GM19238 (cell line): Measurements from ENCODE around the gene BCL2L2.
A peak's percentile ranks its signal among the peaks of the same experiment; 100 is the strongest.
"Not testable (repeated sequence)": the region's sequence is repeated elsewhere in the genome, so short reads cannot be mapped to it uniquely, and the experiment has no call there.

Experiments
- DNase-seq: peaks from one replicate; pipeline ENCODE4 v3.0.0; 2011; ENCODE audit warnings: low spot score; ENCODE audit not compliant: insufficient read length

Gene BCL2L2

DNA sequence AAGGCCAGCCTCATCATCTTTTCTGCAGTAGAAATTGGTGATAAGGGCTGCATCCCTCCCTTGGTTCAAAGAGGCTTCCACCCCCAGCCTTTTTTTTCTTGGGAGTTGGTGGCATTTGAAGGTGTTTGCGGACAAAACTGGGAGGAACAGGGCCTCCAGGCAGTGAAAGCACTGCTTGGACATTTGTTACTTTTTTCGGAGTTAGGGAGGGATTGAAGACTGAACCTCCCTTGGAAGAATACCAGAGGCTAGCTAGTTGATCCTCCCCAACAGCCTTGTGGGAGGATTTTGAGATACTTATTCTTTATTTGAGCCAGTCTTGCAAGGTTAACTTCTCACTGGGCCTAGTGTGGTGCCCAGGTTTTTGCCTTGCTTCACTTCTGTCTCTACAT is 17.8 kb downstream of the BCL2L2 start:
- DNase-seq, result no peak

DNA sequence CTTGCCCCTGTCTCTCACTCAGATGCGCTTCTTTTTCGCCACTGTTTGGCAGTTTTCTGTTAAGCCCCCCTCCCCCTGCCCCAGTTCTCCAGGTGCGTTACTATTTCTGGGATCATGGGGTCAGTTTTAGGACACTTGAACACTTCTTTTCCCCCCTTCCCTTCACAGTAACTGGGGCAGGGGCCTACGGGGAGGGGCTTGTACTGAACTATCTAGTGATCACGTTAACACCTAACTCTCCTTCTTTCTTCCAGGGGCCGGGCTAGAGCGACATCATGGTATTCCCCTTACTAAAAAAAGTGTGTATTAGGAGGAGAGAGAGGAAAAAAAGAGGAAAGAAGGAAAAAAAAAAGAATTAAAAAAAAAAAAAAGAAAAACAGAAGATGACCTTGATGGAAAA is 18.4 kb downstream of the BCL2L2 start:
- no peak for DNase-seq

DNA sequence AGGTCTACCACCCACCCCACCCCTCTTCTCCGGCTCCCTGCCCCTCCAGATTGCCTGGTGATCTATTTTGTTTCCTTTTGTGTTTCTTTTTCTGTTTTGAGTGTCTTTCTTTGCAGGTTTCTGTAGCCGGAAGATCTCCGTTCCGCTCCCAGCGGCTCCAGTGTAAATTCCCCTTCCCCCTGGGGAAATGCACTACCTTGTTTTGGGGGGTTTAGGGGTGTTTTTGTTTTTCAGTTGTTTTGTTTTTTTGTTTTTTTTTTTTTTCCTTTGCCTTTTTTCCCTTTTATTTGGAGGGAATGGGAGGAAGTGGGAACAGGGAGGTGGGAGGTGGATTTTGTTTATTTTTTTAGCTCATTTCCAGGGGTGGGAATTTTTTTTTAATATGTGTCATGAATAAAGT is 19.1 kb downstream of the BCL2L2 start:
- DNase-seq, result not testable (repeated sequence)

DNA sequence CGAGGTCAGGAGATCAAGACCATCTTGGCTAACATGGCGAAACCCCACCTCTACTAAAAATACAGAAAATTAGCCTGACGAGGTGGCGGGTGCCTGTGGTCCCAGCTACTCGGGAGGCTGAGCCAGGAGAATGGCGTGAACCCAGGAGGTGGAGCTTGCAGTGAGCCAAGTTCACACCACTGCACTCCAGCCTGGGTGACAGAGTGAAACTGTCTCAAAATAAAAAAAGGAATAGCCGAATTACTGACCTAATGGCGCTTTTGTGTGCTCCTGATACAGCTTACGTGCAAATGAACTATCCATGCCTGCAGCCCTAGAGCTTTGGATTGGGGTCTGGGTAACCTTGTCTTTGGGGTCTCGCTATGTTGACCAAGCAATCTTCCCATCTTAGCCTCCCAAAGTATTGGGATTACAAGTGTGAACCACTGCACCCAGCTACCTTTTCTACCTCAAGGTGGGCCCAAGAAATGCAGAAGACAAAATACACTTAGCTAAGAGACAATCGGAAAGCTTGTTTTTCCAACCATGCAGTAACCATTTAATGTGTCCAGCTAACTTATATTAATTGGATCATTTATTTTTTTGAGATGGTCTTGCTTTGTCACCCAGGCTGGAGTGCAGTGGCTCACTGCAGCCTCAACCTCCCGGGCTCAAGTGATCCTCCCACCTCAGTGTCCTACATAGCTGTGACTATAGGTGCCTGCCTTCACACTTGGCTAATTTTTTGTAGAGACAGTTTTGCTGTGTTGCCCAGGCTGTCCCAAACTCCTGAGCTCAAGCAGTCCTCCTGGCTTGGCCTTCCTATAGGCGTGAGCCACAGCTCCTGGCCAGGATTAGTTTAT is 20.1 kb downstream of the BCL2L2 start:
- no peak for DNase-seq

DNA sequence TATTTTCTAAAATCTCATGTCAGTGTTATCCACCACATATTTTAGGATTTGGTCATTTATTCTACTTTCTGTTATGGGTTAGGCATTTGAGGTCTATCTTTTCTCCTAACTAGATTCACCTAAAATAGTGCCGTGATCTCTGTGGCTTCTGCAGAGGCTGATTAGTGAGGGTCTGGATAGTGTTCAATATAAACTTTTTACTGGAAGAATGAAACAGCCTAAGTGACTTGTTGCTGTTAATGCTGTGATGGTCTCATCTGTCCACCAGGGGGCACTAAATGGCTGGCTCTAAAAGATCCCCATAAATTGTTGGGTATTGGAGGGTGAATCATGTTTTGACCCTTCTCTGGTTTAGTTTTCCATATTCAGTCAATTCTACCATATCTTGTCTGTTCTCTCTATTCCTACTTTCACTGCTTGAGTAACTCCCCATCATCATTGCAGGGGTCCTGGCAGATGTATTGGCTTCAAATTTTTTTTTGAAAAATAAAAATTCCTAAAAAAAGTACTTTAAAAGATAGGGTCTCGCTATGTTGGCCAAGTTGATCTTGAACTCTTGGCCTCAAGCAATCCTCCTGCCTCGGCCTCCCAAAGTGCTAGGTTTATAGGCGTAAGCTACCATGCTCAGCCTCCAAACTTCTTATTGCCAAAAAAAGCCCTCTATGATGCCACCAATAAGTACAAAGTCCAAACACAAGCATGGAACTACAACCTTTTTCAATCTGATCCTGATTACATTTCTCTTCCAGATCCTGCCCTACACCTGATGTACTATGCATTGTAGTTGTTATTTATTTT is 21.5 kb downstream of the BCL2L2 start:
- peak; percentile 58 for DNase-seq

DNA sequence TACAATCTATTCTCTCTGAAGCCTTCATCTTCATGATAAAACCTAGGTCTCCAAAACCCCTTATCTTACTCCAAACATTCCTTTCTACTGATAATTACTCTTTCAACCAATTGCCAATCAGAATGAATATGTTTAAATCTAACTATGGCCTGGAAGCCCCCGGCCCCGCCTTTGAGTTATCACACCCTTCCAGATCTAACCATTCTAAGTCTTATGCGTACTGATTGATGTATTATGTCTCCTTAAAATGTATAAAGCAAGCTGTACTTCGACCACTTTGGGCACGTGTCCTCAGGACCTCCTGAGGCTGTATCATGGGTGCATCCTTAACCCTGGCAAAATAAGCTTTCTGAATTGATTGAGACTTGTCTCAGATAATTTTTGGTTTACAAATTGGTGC is 29.0 kb downstream of the BCL2L2 start:
- DNase-seq, result no peak

DNA sequence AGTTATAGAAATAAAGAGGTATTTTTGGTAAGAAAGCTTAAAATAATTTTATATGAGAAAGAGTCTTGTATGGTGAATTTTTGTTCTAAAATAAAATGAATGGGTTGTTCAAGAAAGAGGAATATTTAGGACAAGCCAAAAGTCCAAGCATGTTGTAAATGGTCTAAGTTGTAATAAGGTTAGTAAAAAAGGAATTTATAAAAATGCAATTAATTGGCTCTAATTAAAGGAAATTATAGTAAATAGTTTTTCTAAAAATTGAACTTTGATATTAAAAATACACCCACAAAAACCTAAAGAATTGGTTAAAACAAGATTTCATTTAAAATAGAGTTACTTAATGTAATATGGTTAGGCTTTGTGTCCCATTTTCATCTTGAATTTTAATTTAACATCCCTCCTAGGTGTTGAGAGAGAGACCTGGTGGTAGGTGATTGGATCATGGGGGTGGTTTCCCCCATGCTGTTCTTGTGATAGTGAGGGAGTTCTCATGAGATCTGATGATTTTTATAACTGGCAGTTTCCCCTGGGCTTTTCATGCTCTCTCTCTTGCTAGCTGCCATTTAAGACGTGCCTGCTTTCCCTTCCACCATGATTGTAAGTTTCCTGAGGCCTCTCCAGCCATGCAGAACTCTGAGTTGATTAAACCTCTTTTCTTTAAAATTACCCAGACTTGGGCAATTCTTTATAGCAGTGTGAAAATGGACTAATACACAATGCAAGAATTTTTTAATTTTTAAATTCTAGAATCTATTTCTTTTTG is 33.1 kb downstream of the BCL2L2 start:
- no peak for DNase-seq

DNA sequence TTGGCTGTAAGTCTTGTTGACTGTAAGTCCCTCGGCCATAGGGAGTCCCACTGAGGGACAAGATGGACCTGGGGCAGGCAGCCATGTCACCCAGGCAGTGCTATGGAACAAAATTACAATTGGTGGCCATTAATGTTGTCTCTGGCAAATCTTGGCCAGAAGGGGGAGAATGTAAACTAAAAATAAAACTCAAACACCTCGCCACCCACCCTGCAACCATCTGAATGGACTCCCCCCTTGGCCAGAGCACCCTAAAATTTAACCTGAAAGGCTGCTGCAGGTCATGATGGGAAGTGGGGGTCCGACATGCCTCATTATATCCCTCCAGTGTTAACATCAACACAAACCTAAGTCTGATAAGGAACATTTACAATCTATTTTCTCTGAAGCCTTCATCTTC is 37.8 kb downstream of the BCL2L2 start:
- no peak for DNase-seq

GRCh38 chr14:23345987-23346692 is 39.5 kb downstream of the BCL2L2 start:
- DNase-seq, result no peak

DNA sequence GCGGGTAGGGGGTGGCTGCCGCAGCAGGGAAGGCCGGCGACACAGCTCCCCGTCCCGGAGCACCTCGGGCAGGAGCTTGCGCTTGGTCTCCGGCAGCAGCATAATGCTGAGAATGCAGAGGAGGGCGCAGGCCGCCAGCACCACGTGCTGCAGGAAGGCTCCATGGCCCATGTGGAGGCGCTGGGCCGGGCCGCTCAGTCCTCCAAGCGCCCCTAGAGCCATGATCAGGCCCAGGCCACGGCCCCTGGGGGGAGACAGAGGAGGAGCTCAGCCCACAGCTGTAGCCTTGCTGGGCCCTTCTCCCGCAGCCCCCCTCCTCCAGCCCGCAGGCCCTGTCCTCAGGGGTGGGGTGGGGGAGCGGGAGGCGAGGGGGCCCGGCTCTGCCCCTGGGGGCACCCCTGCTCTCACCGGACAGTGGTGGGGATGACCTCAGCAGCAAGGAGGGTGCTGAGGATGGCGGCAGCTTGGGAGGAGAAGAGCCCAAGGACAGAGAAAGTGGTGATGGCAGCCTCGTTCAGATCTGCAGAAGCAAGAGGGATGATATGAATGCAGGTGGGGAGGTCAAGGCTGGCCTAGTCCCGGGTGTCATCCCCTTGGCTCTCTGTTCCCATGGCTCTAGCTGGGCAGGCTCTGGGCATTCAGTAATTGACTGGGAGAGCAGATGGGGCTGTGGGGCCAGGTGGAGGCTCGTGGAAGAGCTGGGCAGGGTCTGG is 40.2 kb downstream of the BCL2L2 start:
- DNase-seq, result no peak

DNA sequence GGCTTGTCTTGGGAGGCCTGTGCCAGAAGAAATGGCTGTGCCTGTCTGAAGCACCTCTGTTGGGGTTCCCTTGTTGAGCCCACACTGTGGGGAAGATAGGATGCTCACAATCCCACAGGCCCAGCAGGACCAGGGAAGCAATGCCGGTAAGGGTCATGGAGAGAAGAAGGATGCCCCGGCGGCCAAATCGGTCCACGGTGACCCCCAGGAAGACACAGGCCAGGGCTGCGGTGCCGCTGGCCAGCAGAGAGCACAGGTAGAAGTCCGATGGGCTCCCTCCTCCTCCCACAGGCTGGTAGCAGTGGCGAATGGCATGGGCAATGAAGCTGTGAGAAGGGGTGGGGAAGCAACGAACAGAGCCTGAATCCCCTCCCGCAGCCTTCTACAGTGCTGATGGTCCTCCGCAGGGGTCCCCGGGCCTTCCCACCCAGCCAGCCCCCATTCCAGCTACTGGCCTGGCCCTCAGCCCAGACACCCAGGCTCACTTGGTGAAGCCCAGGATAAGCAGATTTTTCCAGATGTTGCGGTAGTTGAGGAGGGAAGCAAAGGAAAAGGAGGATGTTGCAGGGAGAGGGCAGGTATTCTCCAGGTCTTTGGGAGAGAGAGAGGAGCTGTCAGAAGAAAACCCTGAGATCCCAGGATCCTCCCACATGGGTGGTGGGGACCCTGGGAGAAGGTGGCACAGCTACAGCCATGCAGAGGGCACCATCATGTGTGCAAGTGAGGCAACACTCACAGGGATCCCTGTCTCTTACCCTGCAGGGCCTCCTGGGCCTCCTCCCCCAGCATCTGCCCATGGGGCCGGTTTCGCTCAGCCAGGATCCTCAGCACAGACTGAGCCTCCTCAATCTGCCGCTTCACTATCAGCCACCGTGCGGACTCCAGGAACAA is 41.0 kb downstream of the BCL2L2 start:
- no peak for DNase-seq

DNA sequence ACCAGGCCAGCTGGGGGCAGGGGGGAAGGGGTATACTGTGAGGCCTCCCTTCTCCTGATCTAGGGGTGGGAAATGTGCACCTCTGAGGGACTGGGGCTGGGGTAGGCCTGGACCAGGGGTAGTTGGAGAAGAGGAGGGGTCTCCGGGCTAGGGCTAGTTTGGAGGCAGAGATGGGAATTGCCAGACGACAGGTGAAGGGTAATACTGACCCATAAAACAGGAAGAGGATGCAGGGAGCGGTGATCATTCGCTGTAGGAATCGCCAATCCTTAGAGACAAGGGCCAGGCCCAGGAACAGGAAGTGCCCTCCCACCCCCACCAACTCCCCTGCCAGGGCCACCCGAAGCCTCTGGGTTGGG is 41.6 kb downstream of the BCL2L2 start:
- DNase-seq, result no peak

GRCh38 chr14:23349156-23349845 is 42.7 kb downstream of the BCL2L2 start:
- DNase-seq, result no peak

- no peak for DNase-seq
Observed at GRCh38 chr14:23351681-23352505, 45.3 kb downstream of the BCL2L2 start.

DNA sequence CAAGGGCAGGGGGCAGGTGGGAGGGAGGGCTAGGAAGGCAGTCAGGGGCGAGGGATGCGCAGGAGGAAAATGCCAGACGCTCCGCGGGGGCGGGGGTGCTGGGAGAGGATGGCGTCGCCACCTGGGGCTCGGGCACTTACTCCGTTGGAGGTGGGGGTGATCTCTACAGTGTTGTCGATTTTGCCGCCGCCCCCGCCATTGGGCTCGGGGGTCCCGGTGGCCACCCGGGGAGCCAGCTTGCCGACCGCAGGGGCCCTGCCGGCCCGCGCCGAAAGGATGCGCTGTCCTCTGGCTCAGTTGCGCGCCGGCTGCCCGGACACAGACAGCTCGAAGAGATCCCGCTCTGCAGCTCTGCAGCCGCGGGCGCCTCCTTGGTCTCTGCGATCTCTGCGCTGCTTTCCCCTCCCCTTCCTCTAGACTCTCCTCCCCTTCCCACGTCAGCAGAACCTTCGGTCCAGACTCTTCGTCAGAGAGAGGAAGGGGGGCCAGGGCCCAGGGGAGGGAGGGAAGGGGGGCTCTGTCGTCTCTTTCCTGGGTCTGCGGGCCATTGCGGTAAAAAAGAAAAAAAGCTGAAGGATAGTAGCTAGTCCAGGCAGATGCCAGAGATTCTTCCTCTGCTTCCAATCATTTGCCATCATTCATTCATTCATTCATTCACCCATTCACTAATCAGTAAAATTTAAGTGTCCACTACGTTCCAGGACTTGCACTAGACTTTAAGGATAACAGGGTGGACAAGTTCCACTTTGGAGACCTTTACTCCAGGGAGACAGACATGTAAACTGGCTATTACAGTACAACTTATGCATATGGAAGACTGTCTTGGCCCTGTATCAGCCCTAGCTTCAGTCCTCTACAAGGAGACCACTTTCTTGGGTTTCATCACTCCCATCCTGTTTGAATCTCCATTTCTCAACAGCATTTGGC is 46.1 kb downstream of the BCL2L2 start, which contains the start of gene SLC22A17:
SLC22A17 (minus strand) TSS at position 382 of the 927 bp plus-strand sequence.
- DNase-seq, result no peak

DNA sequence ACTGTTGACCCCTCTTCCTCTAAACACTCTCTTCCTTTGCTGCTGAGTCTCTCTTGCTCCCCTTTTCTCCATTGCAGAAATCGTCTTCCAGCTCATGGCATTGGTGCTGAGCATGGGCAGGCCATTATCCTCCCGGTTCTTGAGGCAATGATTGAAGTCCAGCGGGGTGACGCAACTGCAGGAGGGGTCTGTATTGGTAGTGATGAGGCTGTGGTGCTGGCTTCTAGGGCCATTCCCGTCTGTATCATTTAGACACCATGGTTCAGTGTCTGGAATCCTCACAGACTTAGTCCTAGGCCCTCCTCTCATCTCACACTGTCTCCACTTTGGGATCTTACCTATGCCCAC is 46.8 kb downstream of the BCL2L2 start:
- DNase-seq, result no peak

DNA sequence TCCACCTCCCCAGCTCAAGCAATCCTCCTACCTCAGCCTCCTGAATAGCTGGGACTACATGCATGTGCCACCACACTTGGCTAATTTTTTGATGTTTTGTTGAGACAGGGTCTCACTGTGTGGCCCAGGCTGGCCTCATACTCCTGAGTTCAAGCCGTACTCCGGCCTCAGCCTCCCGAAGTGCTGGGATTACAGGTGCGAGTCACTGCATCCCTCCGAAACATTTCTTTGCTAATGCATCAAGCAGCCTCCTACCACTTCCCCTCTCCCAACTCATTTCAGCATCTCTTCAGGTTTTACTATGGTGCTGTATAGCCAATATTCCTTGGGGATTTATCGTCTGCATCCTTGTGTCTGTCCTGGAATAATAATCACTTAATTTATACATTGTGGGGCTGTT is 48.4 kb downstream of the BCL2L2 start:
- DNase-seq, result no peak
